ENCODE results near the gene DNMT3A.

DNA sequence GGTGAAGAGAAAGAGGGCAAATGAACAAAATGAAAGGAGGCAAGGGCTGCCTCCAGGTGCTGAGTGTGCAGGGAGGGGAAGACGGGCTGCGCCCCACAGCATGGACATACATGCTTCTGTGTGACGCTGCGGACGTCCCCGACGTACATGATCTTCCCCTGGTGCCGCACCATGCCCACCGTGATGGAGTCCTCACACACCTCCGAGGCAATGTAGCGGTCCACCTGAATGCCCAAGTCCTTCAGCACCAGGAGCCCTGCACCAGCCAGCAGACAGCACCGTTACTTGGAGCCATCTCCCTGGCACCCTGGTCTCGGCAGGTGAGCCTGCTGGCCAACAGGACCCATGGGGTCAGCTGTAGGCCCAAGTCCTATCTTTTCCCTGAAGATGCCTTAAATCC is 100.3 kb downstream of the DNMT3A start:
- TF ChIP-seq, protein P1, sequence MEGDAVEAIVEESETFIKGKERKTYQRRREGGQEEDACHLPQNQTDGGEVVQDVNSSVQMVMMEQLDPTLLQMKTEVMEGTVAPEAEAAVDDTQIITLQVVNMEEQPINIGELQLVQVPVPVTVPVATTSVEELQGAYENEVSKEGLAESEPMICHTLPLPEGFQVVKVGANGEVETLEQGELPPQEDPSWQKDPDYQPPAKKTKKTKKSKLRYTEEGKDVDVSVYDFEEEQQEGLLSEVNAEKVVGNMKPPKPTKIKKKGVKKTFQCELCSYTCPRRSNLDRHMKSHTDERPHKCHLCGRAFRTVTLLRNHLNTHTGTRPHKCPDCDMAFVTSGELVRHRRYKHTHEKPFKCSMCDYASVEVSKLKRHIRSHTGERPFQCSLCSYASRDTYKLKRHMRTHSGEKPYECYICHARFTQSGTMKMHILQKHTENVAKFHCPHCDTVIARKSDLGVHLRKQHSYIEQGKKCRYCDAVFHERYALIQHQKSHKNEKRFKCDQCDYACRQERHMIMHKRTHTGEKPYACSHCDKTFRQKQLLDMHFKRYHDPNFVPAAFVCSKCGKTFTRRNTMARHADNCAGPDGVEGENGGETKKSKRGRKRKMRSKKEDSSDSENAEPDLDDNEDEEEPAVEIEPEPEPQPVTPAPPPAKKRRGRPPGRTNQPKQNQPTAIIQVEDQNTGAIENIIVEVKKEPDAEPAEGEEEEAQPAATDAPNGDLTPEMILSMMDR (IDR thresholded peaks at IDR 0.05) = no peak
- TF ChIP-seq POLR2A (IDR thresholded peaks at IDR 0.05) (no peak), POLR2AphosphoS5 (IDR thresholded peaks at IDR 0.05) (no peak)
